HG03039 (cell line): ENCODE results near the gene ZBTB25.

Experiments
- ATAC-seq: cut with Tn5 transposase; IDR thresholded peaks from one replicate; pipeline ENCODE4 v1.9.1; 2021; ENCODE audit warnings: mild to moderate bottlenecking, moderate library complexity; ENCODE audit not compliant: unreplicated experiment

ZBTB25 gene

GRCh38 chr14:64444140-64444539, 59.5 kb downstream of the ZBTB25 start:
- ATAC-seq: no peak

- ATAC-seq: no peak
Measured at GRCh38 chr14:64442300-64442988, 61.2 kb downstream of the ZBTB25 start.

GRCh38 chr14:64440494-64440893, 63.1 kb downstream of the ZBTB25 start:
- ATAC-seq: no peak

GRCh38 chr14:64439141-64439540, 64.5 kb downstream of the ZBTB25 start:
- no peak for ATAC-seq

GRCh38 chr14:64438181-64438841, 65.3 kb downstream of the ZBTB25 start:
- no peak for ATAC-seq

GRCh38 chr14:64434528-64434927, 69.1 kb downstream of the ZBTB25 start:
- ATAC-seq: no peak

- ATAC-seq: no peak
Measured at GRCh38 chr14:64423987-64424386, 79.7 kb downstream of the ZBTB25 start.

- ATAC-seq: no peak
Measured at GRCh38 chr14:64422756-64423155, 80.9 kb downstream of the ZBTB25 start.

- no peak for ATAC-seq
Measured at GRCh38 chr14:64422005-64422404, 81.6 kb downstream of the ZBTB25 start.

GRCh38 chr14:64421166-64421565, 82.5 kb downstream of the ZBTB25 start:
- no peak for ATAC-seq

GRCh38 chr14:64419003-64419402, 84.6 kb downstream of the ZBTB25 start:
- ATAC-seq: no peak

GRCh38 chr14:64417771-64418125, 85.9 kb downstream of the ZBTB25 start:
- ATAC-seq: no peak

GRCh38 chr14:64417055-64417770, 86.4 kb downstream of the ZBTB25 start:
- no peak for ATAC-seq

GRCh38 chr14:64416348-64416932, 87.2 kb downstream of the ZBTB25 start:
- ATAC-seq: no peak

GRCh38 chr14:64412237-64412636, 91.4 kb downstream of the ZBTB25 start:
- ATAC-seq: no peak

GRCh38 chr14:64411001-64411400, 92.6 kb downstream of the ZBTB25 start:
- no peak for ATAC-seq

GRCh38 chr14:64410084-64410774, 93.4 kb downstream of the ZBTB25 start:
- ATAC-seq: no peak

GRCh38 chr14:64409126-64409920, 94.3 kb downstream of the ZBTB25 start:
- ATAC-seq: no peak

GRCh38 chr14:64407329-64407728, 96.3 kb downstream of the ZBTB25 start:
- no peak for ATAC-seq

- no peak for ATAC-seq
Measured at GRCh38 chr14:64405295-64405694, 98.3 kb downstream of the ZBTB25 start.
